GM23338 (cell line): ENCODE measurements around the gene DDX31. TPM values are rescaled to one million over a fixed set of nuclear protein-coding genes. Genes with fewer than 3 reads are reported as not detected.

Experiments
- ATAC-seq: fragments of 200-7000 bp; cut with Tn5 transposase; 3 replicates; pipeline ENCODE4 v1.9.1; 2020
- DNase-seq: peaks from one replicate; pipeline ENCODE4 v3.0.0-alpha.2; 2015; ENCODE audit warnings: low spot score
- H2AFZ ChIP-seq: fragments of 200-600 bp; sonication (generic); 2 replicates; pipeline ENCODE4 v1.8.0; 2016; ENCODE audit warnings: antibody characterized with exemption, mild to moderate bottlenecking, moderate library complexity
- H3F3A ChIP-seq: fragments of 200-600 bp; sonication (generic); replicated peaks from 2 replicates; pipeline ENCODE4 v1.8.0; 2017; ENCODE audit warnings: antibody characterized with exemption, mixed run types, low read depth
- H3K27ac ChIP-seq: fragments of 200-600 bp; sonication (generic); 2 replicates; pipeline ENCODE4 v1.6.1; 2016; ENCODE audit warnings: low read depth
- H3K27me3 ChIP-seq: fragments of 200-600 bp; sonication (generic); 2 replicates; pipeline ENCODE4 v1.8.0; 2016; ENCODE audit warnings: mild to moderate bottlenecking, mixed run types, moderate library complexity; ENCODE audit not compliant: insufficient read depth
- H3K36me3 ChIP-seq: fragments of 200-600 bp; sonication (generic); 2 replicates; pipeline ENCODE4 v1.8.0; 2016; ENCODE audit warnings: mild to moderate bottlenecking; ENCODE audit not compliant: insufficient read depth
- H3K4me1 ChIP-seq: fragments of 200-600 bp; sonication (generic); 2 replicates; pipeline ENCODE4 v1.8.0; 2016; ENCODE audit warnings: mild to moderate bottlenecking, moderate library complexity; ENCODE audit not compliant: insufficient read depth
- H3K4me2 ChIP-seq: fragments of 200-600 bp; sonication (generic); 2 replicates; pipeline ENCODE4 v1.7.1; 2017; ENCODE audit warnings: mixed run types
- H3K4me3 ChIP-seq: fragments of 200-600 bp; sonication (generic); 2 replicates; pipeline ENCODE4 v1.6.1; 2016; ENCODE audit warnings: mixed run types
- H3K79me2 ChIP-seq: fragments of 200-600 bp; sonication (generic); replicated peaks from 2 replicates; pipeline ENCODE4 v1.8.0; 2017; ENCODE audit warnings: mild to moderate bottlenecking; ENCODE audit not compliant: insufficient read depth
- H3K9me2 ChIP-seq: fragments of 200-600 bp; sonication (generic); 2 replicates; pipeline ENCODE4 v1.8.0; 2017; ENCODE audit not compliant: insufficient read depth
- H4K20me1 ChIP-seq: fragments of 200-600 bp; sonication (generic); replicated peaks from 2 replicates; pipeline ENCODE4 v1.8.0; 2017; ENCODE audit warnings: mild to moderate bottlenecking; ENCODE audit not compliant: insufficient read depth
- H3K27ac Mint-ChIP-seq: 2 replicates; pipeline ENCODE4 v1.8.0; 2020; ENCODE audit warnings: inconsistent platforms, mild to moderate bottlenecking, moderate library complexity, mixed read lengths
- H3K27me3 Mint-ChIP-seq: 3 replicates; pipeline ENCODE4 v1.8.0; 2022; ENCODE audit warnings: low read depth, mild to moderate bottlenecking, moderate library complexity, mixed read lengths, inconsistent platforms; ENCODE audit not compliant: insufficient read depth, poor library complexity
- H3K36me3 Mint-ChIP-seq: 3 replicates; pipeline ENCODE4 v1.8.0; 2021; ENCODE audit warnings: low read depth, mild to moderate bottlenecking, inconsistent platforms, moderate library complexity, mixed read lengths
- H3K4me1 Mint-ChIP-seq: 3 replicates; pipeline ENCODE4 v1.8.0; 2020; ENCODE audit warnings: mild to moderate bottlenecking, inconsistent platforms, mixed read lengths
- H3K4me3 Mint-ChIP-seq: 3 replicates; pipeline ENCODE4 v1.8.0; 2021; ENCODE audit warnings: moderate library complexity, mild to moderate bottlenecking, inconsistent platforms, mixed read lengths
- H3K9me3 Mint-ChIP-seq: 3 replicates; pipeline ENCODE4 v1.8.0; 2020; ENCODE audit warnings: moderate library complexity, mild to moderate bottlenecking, inconsistent platforms, mixed read lengths
- ETS1 ChIP-seq: IDR thresholded peaks from 2 replicates; pipeline ENCODE4 v1.6.1; 2016; ENCODE audit warnings: antibody characterized with exemption
- POLR2AphosphoS5 ChIP-seq: IDR thresholded peaks from 2 replicates; pipeline ENCODE4 v1.6.1; 2016; ENCODE audit warnings: antibody characterized with exemption, low read depth
- ZNF114 ChIP-seq: fragments of 250-450 bp; sonication (Bioruptor Pico); IDR thresholded peaks from 2 replicates; pipeline ENCODE4 v1.5.0; 2020; ENCODE audit warnings: mild to moderate bottlenecking, moderate library complexity
- ZNF462 ChIP-seq: fragments of 250-450 bp; sonication (Bioruptor Pico); IDR thresholded peaks from 2 replicates; pipeline ENCODE4 v1.5.0; 2020; ENCODE audit warnings: mild to moderate bottlenecking, moderate library complexity
- polyA plus RNA-seq: library from polyadenylated mRNA; unstranded; fragments of >200 nt; fragmentation: Nextera tagmentation; extraction: Ambion mirVana; gene quantifications from 2 replicates; pipeline ENCODE4 v1.2.1, GENCODE V29; 2016
- total RNA-seq: library from RNA; depleted of rRNA; stranded (reverse); fragments of >200 nt; shearing (Covaris generic); gene quantifications from 2 replicates; pipeline ENCODE4 v1.2.3, GENCODE V29; 2014

The DDX31 gene
- total and polyA plus RNA-seq, 2 experiments from 2014 or later, result 14.8 to 23.5 TPM

GRCh38 chr9:132671620-132672412 lies 2.0 kb upstream of the DDX31 start:
- Histone ChIP-seq H3K36me3 (no peaks in the 10 kb centered on the region), H3K4me3 (peak overlapping the region; percentile 59), H3K4me1 (peaks cover 42% of the 10 kb centered on the region), H2AFZ (no peak overlapping the region), H3K9me2 (no peaks in the 10 kb centered on the region), H3K4me2 (peak overlapping the region; percentile 80), H3K27ac (no peak overlapping the region), H3K79me2 (peaks cover 83% of the 10 kb centered on the region), H4K20me1 (peaks cover 58% of the 10 kb centered on the region), H3K27me3 (no peaks in the 10 kb centered on the region), H3F3A (peaks cover 7% of the 10 kb centered on the region)
- Mint-ChIP-seq H3K36me3 (peaks cover 29% of the 10 kb centered on the region), H3K4me1 (peaks cover 40% of the 10 kb centered on the region), H3K9me3 (peaks cover 6% of the 10 kb centered on the region; the same call in 1 of the 3 replicates), H3K27ac (peak overlapping the region; percentile 84; the same call in 1 of the 2 replicates), H3K27me3 (peaks cover 23% of the 10 kb centered on the region), H3K4me3 (peak overlapping the region; percentile 93)
- DNase-seq, result no peak
- TF ChIP-seq ZNF462 (no peak), ZNF114 (CRISPR knock-in tag) (no peak), ETS1 (no peak), POLR2AphosphoS5 (no peak)
- ATAC-seq, result no peak
